ENCODE measurements around the gene CAMK2A.

DNA sequence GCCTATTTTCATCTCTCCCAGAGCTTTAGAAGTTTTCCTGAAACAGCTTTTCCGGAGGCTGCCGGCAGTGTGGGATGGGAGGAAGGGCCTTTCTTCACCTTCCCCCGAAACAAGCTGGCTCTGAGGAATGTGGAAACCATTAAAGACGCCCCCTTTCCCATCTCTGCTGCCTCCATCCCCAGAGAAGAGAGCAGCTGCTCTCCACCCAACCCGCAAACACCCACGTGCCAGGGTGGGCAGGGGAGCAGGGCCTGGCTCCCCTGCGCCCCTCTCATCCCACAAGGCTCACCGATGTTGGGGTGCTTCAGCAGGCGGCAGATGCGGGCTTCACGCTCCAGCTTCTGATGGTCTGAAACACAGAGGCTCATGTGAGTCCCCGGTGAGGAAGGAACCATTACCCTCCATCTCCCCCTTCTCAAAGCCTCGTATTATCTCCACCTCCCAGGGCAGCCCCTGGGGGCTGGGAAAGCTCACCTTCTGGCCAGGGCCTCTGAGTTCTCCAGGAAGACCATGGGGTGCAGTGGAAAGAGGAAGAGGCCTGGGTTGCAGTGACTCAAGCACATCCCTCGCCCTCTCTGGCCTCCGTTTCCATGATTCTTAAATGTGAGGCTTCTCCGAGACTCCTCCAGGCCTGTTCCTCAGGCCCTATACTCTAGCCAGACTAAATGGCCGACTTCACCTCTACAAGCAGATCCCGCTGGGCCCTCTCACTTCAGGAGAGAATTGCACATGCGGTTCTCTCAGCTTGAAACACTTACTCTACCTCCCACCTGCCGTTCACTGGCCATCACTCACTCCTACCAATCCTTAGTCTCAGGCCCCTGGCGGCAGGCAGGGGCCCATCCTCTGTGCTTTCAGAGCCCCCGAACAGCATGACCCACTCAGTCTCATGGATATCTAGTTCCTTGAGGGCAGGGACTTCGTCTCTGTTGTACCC lies 24.6 kb downstream of the CAMK2A start:
- TF ChIP-seq CTCF (IDR thresholded peaks at IDR 0.05; ENCODE audit: insufficient read depth, low read length) (no peak), GABPA (IDR thresholded peaks at IDR 0.05; ENCODE audit: low read depth) (no peak), REST (IDR thresholded peaks at IDR 0.05; ENCODE audit: insufficient replicate concordance, low read depth) (no peak)
